GM21619 (cell line): Measurements from ENCODE around the gene FDXACB1.
A peak's percentile ranks its signal among the peaks of the same experiment; 100 is the strongest.
"Not testable (repeated sequence)": the region's sequence is repeated elsewhere in the genome, so short reads cannot be mapped to it uniquely, and the experiment has no call there.

Experiments
- ATAC-seq: cut with Tn5 transposase; IDR thresholded peaks from one replicate; pipeline ENCODE4 v1.9.1; 2021; ENCODE audit not compliant: unreplicated experiment

The FDXACB1 gene

GRCh38 chr11:111909378-111909777, 30.4 kb upstream of the FDXACB1 start:
- no peak for ATAC-seq

- no peak for ATAC-seq
Observed at GRCh38 chr11:111908639-111909305, 29.8 kb upstream of the FDXACB1 start.

GRCh38 chr11:111906680-111907079, 27.7 kb upstream of the FDXACB1 start:
- ATAC-seq, result no peak

DNA sequence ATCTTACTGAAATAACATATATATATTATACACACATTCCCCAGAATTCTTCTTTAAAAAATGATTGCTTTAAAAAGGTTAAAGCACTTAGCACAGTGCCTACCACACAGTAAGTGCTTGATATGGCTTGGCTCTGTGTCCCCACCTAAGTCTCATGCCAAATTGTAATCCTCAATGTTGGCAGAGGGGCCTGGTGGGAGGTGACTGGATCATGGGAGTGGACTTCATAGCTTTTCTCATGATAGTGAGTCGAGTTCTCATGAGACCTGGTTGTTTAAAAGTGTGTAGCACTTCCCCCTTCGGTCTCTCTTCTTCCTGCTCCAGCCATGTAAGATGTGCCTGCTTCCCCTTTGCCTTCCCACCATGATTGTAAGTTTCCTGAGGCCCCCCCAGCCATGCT, 26.4 kb upstream of the FDXACB1 start:
- ATAC-seq, result no peak

DNA sequence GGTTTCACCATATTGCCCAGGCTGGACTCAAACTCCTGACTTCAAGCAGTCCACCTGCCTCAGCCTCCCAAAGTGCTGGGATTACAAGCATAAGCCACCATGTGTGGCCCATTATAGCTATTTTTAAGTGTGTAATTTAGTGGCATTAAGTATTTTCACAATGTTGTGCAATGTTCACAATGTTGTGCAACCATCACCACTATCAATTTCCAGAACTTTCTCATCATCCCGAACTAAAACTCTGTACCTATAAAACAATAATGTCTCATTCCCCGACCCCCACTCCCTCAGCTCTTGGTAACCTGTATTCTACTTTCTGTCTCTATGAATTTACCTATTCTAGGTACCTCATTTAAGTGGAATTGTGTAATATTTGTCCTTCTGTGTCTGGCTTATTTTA, 7.9 kb upstream of the FDXACB1 start:
- ATAC-seq, result no peak

DNA sequence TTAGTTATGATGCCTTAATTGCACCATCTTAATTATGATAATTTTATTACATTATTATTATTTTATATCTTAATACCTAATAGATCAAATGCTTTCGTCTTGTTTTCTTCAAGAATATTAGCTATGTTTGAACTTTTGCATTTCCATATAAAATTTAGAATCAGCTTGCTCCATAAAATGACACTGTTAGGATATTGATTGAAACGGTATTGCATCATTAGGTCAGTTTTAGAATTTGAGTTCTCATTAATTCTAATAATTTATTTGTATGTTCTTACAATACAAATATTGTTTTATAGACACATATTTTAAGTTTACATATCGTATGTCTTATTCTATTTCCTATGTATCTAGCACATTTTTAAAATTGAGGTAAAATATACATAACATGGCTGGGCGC, 7.1 kb upstream of the FDXACB1 start:
- ATAC-seq, result no peak

- ATAC-seq, result not testable (repeated sequence)
Observed at GRCh38 chr11:111885053-111885452, 6.1 kb upstream of the FDXACB1 start.

DNA sequence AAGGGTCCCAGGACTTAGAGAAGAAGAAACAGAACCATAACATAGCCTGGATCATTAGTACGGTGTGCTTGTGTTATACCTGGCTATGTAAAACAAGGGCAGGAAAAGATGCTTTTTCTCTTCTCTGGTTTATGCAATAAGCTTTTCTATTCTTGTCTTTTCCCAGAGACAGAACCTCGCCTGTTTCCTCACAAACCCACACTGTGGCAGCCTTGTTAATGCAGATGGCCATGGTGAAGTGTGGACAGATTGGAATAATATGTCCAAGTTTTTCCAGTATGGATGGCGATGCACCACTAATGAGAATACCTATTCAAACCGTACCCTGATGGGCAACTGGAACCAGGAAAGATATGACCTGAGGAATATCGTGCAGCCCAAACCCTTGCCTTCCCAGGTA, 3.2 kb upstream of the FDXACB1 start:
- no peak for ATAC-seq

GRCh38 chr11:111879637-111879960, 634 bp upstream of the FDXACB1 start:
- no peak for ATAC-seq

DNA sequence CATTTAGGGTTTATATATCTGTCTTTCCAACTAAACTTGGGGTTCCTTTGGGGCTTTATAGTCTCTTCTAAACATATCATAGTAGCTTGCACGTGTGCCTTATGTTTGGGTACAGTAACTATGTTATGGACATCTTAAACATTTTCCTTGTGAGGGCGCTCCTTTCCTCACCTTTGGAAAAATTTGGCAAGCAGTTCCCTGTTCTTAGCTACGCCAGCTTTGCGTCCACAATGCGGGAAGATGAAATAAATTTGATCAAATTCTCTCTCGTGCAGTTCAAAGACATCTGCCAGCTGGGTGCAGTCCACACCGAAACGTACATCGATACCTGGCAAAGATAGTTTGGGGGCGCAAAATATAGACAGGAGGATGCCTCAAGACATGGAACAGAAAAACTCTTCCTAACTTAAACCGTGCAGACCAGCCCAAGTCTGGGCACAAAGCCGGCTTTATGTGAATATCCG, 548 bp downstream of the FDXACB1 start:
- no peak for ATAC-seq

GRCh38 chr11:111871693-111872161, 7.2 kb downstream of the FDXACB1 start:
- no peak for ATAC-seq

GRCh38 chr11:111870886-111871692, 7.9 kb downstream of the FDXACB1 start, which contains the start of gene ALG9:
TSS of gene ALG9 (minus strand) at chr11:111871581. CDS start at chr11:111871482, 99 bp downstream.
- ATAC-seq, result peak; percentile 90

DNA sequence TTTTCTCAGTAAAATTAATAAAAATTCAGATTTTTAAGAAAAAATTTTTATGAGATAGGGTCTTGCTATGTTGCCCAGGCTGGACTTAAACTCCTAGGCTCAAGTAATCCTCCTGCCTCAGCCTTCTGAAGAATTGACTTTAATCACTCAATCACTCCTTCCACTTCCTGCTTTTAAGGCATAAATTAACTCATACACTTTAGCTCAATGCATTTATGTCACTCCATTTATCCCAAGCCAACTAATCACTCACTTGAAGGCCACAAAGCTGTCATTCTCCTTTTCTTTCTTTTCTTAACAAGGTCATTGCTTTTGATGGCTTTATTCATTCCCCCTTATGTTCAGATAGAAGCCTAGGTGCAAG, 8.5 kb downstream of the FDXACB1 start:
- no peak for ATAC-seq

GRCh38 chr11:111870113-111870512, 8.9 kb downstream of the FDXACB1 start:
- no peak for ATAC-seq

GRCh38 chr11:111860257-111860656, 18.7 kb downstream of the FDXACB1 start:
- no peak for ATAC-seq

DNA sequence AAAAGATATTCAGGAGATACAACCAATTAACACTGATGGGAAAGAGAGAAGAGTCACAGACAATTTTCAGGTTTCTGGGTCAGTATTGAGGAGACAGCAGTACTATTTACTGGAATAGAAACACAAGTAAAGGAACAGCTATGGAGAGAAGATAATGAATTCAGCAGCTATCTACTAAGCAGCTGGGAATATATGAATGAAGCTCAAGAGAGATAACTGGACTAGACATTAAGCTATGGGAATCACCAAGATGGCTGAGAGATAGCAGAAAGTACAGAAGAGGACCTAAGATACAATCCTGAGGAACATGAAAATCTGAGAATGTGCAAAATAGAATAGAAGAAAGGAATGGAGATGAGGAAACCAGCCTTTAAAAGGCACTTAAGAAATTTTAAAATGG, 23.5 kb downstream of the FDXACB1 start:
- ATAC-seq, result no peak

DNA sequence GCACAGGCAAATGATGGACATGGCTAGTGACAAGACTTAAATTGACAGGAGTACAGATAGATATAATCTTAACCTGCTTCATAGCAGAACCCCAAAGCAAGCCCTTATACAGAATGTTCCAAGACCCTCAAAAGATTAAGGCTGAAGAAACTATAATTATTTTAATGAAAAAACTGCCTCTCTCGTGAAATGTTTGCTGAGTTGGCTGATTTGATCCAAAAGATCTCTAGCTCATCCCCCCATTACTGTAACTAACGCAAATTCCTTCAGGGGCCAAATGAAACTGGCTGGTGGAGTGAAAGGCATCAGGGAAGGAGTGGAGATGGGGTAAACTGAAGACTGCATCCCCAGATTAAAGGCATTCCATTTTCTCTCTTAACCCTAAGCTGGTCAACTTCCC, 26.9 kb downstream of the FDXACB1 start:
- no peak for ATAC-seq

DNA sequence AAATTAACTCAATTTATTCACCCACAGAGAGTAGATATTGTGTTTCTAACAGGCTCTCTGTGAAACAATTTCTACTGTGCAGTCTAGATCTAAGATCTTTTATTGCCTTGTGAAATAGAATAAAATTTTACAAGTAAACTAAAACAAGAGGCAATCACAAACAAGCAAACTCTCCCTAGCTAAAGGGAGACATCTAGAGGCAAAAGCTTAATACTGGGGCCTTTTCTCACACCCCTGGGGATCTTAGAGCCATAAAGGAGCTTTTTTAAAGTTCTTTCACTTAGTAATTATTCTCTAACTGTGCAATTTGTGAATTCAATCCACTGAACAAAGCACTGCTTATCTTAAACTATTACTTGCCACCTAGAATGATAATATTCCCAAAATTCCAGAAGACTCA, 27.3 kb downstream of the FDXACB1 start:
- no peak for ATAC-seq

DNA sequence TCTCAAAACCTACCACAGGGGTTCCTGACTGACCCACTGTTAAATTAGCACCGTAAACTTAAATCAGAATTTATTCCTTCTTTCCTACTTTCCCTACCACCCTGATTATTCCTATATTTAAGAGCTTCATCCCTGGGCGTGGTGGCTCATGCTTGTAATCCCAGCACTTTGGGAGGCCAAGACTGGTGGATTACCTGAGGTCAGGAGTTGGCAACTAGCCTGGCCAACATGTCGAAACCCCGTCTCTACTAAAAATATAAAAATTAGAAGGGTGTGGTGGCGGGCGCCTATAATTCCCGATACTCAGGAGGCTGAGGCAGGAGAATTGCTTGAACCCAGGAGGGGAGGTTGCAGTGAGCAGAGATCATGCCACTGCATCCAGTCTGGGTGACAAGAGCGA, 27.9 kb downstream of the FDXACB1 start:
- ATAC-seq, result no peak

DNA sequence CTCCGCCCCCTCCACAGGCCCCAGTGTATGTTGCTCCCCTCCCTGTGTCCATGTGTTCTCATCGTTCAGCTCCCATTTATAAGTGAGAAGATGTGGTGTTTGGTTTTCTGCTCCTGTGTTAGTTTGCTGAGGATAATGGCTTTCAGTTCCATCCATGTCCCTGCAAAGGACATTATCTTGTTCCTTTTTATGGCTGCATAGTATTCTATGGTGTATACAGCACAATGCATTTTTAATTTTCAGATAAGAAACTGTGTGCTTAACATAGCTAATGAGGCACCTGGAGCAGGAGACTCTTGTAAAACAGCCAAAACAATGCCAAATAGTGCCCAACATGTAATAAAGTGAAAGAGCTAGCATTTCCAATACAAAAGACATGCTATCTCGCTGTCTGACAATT, 29.3 kb downstream of the FDXACB1 start:
- no peak for ATAC-seq

- no peak for ATAC-seq
Observed at GRCh38 chr11:111846636-111847035, 32.3 kb downstream of the FDXACB1 start.

DNA sequence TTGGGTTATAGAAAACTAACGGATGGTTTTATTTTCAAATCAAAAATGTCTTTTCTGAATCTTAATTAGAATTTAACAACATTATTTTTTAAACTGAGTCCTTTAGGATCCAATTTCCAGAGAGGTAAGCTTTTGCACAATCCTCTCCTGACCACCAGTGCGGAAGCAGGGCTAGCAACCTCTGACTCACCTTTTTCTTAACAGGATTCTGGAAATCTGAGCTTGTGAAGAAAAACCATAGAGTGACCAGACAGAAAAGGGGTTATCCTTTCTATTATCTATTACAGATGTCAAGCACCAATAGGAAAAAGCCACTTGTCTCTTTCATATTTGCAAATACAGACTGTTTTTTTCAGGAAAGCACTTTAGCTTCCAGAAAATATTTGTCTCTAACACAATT, 32.9 kb downstream of the FDXACB1 start:
- no peak for ATAC-seq
